GM12872 (cell line): ENCODE data around the gene P3H3.

Experiments
- CTCF ChIP-seq: IDR thresholded peaks from 3 replicates; pipeline ENCODE4 v1.5.1; 2011; ENCODE audit warnings: low read depth, mild to moderate bottlenecking, low read length, moderate library complexity; ENCODE audit not compliant: insufficient read depth

P3H3 gene

GRCh38 chr12:6810758-6811157 lies 17.4 kb upstream of the P3H3 start:
- no peak for TF ChIP-seq CTCF

- no peak for TF ChIP-seq CTCF
These were observed 14.8 kb upstream of the P3H3 start for GRCh38 chr12:6813363-6813762.

- no peak for TF ChIP-seq CTCF
These were observed 11.6 kb upstream of the P3H3 start for GRCh38 chr12:6816598-6816997.

GRCh38 chr12:6817098-6817497 lies 11.1 kb upstream of the P3H3 start:
- TF ChIP-seq CTCF, result no peak

- no peak for TF ChIP-seq CTCF
These were observed 10.5 kb upstream of the P3H3 start for GRCh38 chr12:6817662-6818157.

- TF ChIP-seq CTCF, result no peak
These were observed 10.0 kb upstream of the P3H3 start for GRCh38 chr12:6818222-6818621.

GRCh38 chr12:6818645-6819044 lies 9.6 kb upstream of the P3H3 start:
- TF ChIP-seq CTCF, result no peak
